HG03378 (cell line): ENCODE results near the gene PDE4B.
"Not testable (repeated sequence)": the region's sequence is repeated elsewhere in the genome, so short reads cannot be mapped to it uniquely, and the experiment has no call there.

Experiments
- ATAC-seq: cut with Tn5 transposase; IDR thresholded peaks from one replicate; pipeline ENCODE4 v1.9.1; 2021; ENCODE audit warnings: mild to moderate bottlenecking, moderate library complexity; ENCODE audit not compliant: unreplicated experiment

Gene PDE4B

DNA sequence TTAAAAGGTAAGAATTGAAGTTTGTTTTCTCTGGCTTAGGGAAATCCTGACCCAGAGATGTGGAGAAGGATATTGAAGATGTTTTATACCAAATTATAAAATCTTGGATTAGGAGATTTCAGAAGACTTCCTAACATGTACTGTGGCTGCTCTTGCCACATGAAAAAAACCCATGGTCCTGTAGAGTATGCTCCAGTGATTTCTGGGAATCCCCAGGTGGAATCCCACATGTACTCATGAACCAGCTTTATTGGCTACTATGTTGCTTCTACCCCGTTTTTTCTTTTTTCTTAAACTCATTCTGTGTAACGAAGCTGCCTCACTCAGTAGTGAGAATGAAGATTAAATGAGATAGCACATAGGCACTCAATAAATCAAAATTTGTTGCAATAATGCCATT, 608.5 kb downstream of the PDE4B start:
- ATAC-seq: no peak

DNA sequence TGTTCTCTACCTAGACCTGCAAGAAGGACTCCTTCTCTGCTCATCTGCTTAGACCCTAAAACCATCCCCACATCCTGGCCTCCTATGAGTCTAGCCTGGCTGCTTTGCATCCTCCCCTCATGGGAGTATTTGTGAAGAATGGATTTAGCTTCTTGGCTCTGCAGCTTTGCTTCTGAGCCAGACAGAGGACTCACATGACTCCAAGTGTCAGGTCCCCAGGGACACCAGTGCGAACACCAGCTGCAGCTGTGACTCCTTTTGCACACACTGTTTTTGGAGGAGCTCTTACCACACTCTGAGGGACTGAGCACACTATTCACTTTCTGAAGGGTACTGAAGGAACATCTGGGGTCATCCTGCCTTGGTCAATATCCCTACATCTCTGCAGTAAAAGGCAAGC, 609.5 kb downstream of the PDE4B start:
- ATAC-seq: peak; percentile 82

DNA sequence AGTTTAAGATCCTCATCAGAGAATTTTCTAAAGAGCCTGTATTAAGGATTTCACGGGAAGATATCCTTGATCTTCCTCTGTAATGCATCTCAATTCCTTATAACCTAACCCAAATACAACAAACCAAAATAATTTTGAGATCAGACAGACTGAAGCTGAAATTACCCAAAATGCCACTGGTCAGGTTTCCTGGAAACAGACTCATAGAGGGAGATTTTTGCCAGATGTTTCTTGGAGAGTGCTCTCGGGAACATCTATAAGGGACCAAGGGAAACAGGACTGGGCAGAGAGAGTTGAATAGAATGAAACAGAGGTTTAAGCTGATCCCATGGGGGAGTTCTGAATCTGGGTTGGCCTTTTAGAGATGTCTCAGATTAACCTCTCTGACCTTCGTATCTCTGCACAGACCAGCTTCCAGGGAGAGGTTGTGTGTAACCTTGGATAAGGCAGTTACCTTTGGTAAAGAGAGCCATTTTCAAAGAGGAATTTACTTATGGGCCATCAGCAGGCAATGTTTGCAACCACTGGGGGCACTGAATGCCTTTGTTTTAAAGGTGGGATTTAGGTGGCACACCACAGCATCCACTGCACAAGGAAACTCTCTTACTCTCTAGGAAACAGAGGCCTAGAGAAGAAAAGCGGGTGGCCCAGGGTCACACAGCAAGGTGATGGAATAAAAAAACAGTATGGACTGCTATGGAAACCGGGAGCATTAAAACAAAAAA, 610.5 kb downstream of the PDE4B start:
- no peak for ATAC-seq

DNA sequence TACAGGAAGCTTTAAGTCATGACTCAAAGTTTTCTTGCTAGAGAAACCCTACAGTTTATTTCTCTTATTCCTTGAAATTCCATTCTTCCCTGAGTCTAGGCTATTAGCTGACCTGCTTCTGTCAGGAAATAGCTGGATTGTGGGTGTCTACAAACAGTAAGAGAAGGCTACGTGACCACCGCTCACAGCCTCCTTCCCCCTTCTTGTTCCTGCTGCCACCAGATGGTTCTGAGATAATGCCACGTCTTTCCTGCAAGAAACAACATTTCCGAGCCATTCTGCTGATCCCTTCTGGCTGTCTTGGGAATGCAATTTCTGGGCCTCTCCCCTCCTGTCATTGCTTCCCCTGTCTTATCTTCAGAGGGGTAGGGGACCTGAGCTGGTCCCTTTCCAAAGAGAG, 612.4 kb downstream of the PDE4B start:
- ATAC-seq: no peak

DNA sequence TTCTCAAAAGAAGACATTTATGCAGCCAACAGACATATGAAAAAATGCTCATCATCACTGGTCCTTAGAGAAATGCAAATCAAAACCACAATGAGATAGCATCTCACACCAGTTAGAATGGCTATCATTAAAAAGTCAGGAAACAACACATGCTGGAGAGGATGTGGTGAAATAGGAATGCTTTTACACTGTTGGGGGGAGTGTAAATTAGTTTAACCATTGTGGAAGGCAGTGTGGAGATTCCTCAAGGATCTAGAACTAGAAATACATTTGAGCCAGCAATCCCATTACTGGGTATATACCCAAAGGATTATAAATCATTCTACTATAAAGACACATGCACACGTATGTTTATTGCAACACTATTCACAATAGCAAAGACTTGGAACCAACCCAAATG, 618.8 kb downstream of the PDE4B start:
- not testable (repeated sequence) for ATAC-seq

DNA sequence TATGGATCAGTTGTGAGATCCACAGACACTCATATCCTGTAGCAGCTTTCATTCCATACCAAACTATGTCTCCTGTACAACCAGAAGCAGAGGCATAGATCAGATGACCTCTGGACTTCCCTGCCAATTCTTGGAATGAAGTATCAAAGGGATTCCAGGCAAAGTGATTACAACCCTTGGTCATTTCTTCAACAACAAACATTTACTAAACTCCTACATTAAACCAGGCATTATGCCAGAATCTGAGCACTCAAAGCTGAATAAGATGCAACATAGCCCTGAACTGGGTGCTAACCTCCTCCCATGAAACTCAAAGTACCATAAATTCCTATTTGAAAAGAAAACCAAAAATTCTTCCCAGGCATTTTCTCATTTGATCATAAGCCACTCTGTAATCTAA, 620.0 kb downstream of the PDE4B start:
- no peak for ATAC-seq

DNA sequence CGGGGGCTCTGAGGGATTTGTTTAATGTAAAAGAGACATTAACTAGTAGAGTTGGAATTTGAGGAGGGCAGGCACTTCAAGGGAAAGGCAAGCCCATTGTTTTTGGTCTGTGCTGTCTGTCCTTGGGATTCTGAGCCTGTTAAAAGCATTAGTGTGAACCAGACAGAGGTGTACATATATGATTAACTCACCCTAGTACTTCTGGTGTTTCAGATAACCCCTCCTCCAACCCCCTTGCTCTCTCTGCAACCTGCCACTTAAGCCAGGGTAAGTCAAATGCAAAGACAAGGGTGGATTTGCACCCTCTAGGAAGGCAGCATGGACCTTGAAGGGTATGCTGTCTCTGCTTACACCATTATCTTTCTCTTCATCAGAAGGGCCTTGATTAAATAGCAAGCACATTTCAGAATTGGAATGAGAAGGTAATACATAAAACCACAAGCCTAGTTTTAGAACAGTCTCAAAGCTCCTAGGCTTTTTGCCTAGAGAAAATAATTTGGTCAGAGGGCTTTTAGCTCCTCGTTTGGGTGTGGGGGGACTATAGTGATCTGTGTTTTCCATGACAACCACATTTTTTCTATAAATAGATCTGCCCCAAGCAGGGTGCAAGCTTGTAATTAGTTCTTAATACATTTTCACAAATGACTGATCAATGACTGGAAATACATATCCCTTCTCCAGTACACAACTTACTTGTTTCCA, 620.6 kb downstream of the PDE4B start:
- ATAC-seq: peak; percentile 82

DNA sequence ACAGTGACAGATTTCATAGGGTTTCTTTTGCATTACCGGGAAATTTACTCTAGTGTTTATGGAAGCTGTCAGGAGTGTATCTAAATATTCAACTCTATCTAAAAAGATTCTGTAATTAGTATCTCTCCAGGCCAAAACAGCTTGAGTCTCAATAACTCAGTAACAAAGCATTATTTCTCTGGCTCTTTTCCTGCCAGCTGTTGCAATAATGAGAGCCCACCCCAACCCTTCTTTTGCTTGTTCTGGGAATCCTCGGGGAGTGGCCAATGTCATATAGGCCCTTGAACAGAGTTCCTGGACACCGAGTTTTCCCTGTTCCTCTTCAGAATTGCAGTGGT, 621.1 kb downstream of the PDE4B start:
- ATAC-seq: no peak

DNA sequence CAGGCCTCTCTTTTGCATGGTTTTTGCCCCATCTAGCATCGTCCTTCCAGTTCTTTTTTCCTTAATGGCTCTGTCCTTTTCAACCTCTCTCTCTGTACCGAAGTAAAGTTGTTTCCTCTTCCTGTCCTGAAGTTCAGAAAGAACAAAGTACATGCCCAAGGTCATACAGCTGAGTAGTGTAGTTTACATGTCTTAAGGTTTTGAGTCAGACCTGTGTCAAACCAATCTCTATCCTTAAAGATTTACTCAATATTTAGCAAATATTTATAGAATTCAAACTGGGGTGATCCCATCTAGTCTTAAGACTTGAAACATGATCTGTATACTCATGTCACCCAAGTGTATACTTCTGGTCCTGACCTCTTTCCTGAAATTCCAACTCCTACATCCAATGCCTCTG, 622.6 kb downstream of the PDE4B start:
- no peak for ATAC-seq

DNA sequence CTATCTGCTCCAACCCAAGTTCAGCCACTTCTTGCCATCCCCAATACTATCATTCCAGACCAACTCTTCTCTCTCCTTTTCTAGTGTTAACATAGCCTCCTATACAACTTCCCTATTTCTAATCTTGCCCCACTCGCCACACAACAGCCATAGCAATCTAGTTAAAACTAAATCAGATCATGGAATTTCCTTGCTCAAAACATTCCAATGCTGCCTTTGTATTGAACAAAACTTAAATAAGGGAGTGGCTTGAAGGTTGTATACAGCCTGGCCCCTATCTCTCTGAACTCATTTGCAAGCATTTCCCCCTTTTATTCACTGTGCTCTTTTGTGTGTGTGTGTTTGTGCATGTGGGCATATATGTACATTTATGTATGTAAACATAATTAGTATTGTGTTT, 623.2 kb downstream of the PDE4B start:
- no peak for ATAC-seq

DNA sequence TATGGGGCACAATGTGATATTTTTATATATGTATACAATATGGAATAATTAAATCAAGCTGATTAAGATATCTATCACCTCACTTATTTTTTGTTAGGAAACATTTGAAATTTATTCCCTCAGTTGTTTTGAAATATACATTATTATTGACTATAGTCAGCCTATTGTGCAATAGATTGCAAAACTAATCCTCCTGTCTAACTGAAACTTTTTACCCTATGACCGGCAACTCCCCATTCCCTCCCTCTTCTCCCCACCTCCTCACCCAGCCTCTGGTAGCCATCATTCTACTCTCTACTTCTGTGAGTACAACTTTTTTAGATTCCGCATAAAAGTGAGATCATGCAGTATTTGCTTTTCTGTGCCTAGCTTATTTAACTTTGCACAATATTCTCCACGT, 623.6 kb downstream of the PDE4B start:
- no peak for ATAC-seq

DNA sequence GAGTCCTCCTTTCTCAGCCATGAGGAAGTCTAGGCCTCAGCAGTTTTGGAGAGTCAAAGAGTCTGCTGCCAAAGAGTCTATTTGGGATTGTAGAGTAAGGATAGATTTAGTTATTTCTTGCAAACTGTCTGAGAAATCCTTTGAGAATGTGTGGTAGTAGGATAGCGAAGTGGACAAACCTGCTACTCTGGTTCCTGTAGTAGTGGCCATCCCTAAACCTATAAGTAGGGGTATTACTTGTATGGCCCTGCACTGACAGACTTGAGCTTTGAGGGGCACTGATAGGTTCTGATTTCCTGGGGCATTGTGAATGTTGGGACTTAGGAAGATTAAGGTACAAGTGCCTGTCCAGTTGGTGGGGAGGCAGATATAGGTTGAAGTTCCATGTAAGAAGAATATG, 625.3 kb downstream of the PDE4B start:
- no peak for ATAC-seq

DNA sequence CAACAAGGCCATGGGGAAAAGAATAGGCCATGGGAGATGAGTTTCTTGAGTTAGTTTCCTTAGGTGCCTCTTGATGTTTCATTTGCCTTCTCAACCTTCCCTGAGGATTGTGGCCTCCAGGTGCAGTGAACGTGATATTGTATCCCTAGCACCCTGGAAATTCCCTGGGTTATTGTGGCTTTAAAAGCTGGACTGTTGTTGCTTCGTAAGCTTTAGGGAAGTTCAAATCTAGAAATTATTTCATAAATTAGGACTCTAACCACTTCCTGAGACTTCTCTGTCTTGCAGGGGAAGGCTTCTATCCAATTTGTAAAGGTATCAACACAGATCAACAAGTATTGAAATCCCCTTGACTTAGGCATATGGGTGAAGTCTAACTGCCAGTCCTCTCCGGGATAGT, 627.5 kb downstream of the PDE4B start:
- not testable (repeated sequence) for ATAC-seq

DNA sequence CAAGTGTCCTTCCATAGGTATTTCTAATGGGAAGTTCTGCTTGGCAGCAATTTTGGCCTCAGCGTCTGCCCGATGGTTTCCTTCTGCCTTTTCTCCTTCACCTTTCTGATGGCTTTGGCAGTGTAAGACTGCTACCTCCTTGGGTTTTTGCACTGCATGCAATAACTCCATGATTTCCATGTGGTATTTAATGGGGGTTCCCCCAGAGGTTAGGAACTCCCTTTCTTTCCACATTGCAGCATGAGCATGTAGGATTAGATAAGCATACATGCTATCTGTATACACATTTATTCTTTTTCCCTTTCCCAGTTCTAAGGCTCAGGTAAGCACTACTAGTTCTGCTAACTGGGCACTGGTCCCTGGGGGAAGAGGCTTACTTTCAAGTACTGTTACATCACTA, 628.2 kb downstream of the PDE4B start:
- ATAC-seq: not testable (repeated sequence)

DNA sequence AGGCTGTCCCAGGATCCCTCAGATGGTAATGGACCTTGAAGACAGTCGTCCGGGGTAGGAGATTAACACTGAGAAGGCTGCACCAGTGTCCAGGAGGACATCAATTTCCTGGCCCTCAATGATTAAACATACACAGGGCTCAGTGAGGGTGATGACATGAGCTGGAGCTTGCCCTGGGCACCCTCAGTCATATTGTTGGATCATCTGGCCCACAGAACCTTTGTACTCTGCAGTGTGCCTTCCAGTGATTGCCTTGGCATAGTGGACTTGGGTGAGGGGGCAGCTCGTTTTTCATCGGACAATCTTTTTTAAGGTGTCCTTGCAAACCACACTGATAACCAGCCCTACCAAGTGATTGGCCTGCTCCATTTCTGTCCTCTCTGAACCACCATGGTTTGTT, 630.1 kb downstream of the PDE4B start:
- ATAC-seq: no peak
